Tibial artery (tissue), 4 donors: Measurements from ENCODE around the gene CUTC.

ENCODE experiments used
- DNase-seq, 2 donors: peaks; one replicate each; pipeline ENCODE4 v3.0.0-alpha.2; 2019
- H3K27ac ChIP-seq, 2 donors: fragments of 200-600 bp; sonication (generic) in 1 of 2; 1 replicate in 1 of 2; 2 replicates in 1 of 2; pipeline ENCODE4 v1.5.1; 2018 to 2019; ENCODE audit warnings: mild to moderate bottlenecking in 1 of 2
- H3K27me3 ChIP-seq, 2 donors: fragments of 200-600 bp; sonication (generic) in 1 of 2; one replicate each; pipeline versions ENCODE4 v1.5.1 to v1.6.0; 2016 to 2019
- H3K36me3 ChIP-seq, 3 donors: fragments of 200-600 bp; sonication (generic) in 2 of 3; one replicate each; pipeline ENCODE4 v1.5.1; 2016 to 2019; ENCODE audit warnings: mild to moderate bottlenecking in 2 of 3
- H3K4me1 ChIP-seq, 4 donors: fragments of 200-600 bp; sonication (generic) in 2 of 4; 1 replicate in 3 of 4; 2 replicates in 1 of 4; pipeline ENCODE4 v1.5.1; 2016 to 2019
- H3K4me3 ChIP-seq, 2 donors: fragments of 200-600 bp; sonication (generic) in 1 of 2; 1 replicate in 1 of 2; 2 replicates in 1 of 2; pipeline ENCODE4 v1.5.1; 2018 to 2019; ENCODE audit warnings: mild to moderate bottlenecking in 2 of 2
- H3K9me3 ChIP-seq, 3 donors: fragments of 200-600 bp; sonication (generic) in 1 of 3; one replicate each; pipeline ENCODE4 v1.5.1; 2016 to 2019
- CTCF ChIP-seq, 2 experiments: fragments of 200-600 bp in 1 of 2; fragments of 450-650 bp in 1 of 2; IDR thresholded peaks; one replicate each; pipeline ENCODE4 v1.5.1; 2017 to 2019; ENCODE audit warnings: antibody characterized with exemption in 2 of 2, mild to moderate bottlenecking in 1 of 2, moderate library complexity in 1 of 2
- intact Hi-C: fragments of 100-400 bp; cut with DNase I; formaldehyde crosslinking; loops from one replicate; pipeline ENCODE4 v1.15.0; 2023; ENCODE audit warnings: low total_unique reads

Gene CUTC

GRCh38 chr10:99777918-99778714 lies 46.1 kb downstream of the CUTC start:
- intact Hi-C loops: no loop called here
- H3K9me3 ChIP-seq: no peaks in the 10 kb centered on the region
- no peak overlapping the region for H3K4me3 ChIP-seq
- no peak overlapping the region for H3K27ac ChIP-seq
- no peak for DNase-seq
- H3K4me1 ChIP-seq: no peaks in the 10 kb centered on the region
- no peak for TF ChIP-seq CTCF (IDR thresholded peaks at IDR 0.05)
- no peaks in the 10 kb centered on the region for H3K27me3 ChIP-seq
- H3K36me3 ChIP-seq: no peaks in the 10 kb centered on the region

- Histone ChIP-seq H3K27me3 (no peaks in the 10 kb centered on the region), H3K9me3 (no peaks in the 10 kb centered on the region), H3K4me3 (no peak overlapping the region), H3K4me1 (peaks cover 0 to 5% (median 2%) of the 10 kb centered on the region in 4 donors), H3K27ac (no peak overlapping the region), H3K36me3 (no peaks in the 10 kb centered on the region)
- no peak for DNase-seq
- no peak for TF ChIP-seq CTCF (IDR thresholded peaks at IDR 0.05)
- intact Hi-C loops: no loop called here
Observed at GRCh38 chr10:99779335-99779734, 47.3 kb downstream of the CUTC start.

DNA sequence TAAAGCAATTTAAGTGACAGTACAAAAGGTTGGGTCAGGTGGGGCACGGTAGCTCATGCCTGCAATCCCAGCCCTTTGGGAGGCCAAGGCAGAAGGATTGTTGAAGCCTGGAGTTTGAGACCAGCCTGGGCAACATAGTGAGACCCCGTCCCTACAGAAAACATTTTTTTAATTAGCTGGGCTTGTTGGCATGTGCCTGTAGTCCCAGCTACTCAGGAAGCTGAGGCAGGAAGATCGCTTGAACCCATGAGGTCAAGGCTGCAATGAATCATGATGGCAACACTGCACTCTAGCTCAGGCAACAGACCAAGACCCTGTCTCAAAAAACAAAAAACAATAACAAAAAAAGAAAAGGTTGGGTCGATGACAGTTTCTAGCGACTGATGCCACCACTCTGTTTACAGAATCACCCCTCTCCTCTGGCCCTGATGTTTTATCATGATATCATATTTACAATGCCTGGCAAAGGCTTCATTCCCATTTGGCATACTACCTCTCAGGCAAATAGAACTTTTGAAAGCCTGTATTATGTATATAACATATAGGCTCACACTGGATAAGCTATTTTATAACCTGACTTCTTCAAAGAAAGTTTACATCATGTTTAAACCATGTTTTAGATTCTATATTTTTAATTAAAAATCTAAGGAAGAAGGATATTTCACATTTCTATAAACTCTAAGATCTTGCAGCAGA lies 49.8 kb downstream of the CUTC start:
- peaks cover 0 to 9% (median 3%) of the 10 kb centered on the region in 4 donors for H3K4me1 ChIP-seq
- DNase-seq: no peak
- TF ChIP-seq CTCF (IDR thresholded peaks at IDR 0.05): no peak

DNA sequence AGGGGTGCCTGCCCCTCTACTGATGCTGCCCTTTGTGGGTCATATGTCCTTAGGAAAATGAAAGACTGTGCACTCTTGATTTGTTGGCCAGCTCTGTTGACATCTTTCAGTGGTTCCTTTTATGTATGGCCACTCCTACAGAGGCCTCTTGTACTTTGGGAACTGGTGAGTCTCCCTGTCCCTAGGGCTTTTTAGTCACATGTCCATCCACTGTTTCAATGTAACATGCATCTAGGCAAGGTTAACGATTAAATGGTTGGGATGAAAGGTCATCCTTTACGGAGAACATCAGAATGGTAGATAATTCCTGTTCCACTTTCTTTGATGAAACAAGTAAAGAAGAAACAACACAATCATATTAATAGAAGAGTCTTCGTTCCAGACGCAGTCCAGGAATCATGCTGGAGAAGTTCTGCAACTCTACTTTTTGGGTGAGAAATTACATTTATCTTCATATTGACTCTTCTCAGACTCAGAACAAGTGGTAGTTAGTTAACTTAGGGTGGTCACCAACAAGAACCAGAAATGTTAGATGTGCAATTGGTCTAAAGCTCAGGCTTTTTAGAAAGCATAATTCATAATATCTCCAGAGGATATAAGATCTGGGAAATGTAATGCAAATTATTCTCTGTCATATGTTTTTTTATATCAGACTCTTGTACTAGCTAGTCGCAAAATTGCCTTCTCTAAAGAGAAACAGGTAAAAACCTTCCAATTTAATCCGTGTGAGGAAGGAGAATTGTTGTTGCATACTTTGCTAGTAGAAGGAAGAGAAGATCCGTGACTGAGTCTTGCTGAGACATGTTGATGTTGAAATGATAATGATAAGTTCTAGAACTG lies 50.6 kb downstream of the CUTC start, which contains the start of gene ABCC2:
Gene ABCC2, plus strand, starts transcription at position 194 of the 840 bp plus-strand sequence. Its CDS starts 205 bp downstream, at position 399.
- H3K36me3 ChIP-seq: no peaks in the 10 kb centered on the region
- no peak for TF ChIP-seq CTCF (IDR thresholded peaks at IDR 0.05)
- no peaks in the 10 kb centered on the region for H3K27me3 ChIP-seq
- no peak within 1 kb of the TSS for H3K27ac ChIP-seq
- H3K4me3 ChIP-seq: no peak within 1 kb of the TSS
- no peaks in the 10 kb centered on the region for H3K9me3 ChIP-seq
- no peak for DNase-seq
- intact Hi-C loops: no loop called here
- H3K4me1 ChIP-seq: peaks cover 0 to 9% (median 3%) of the 10 kb centered on the region in 4 donors

More for the DNA sequence above, 49.8 kb downstream of the CUTC start:
- H3K27ac ChIP-seq: no peak overlapping the region
- intact Hi-C loops: no loop called here
- no peaks in the 10 kb centered on the region for H3K27me3 ChIP-seq
- H3K4me3 ChIP-seq: no peak overlapping the region
- H3K36me3 ChIP-seq: no peaks in the 10 kb centered on the region
- no peaks in the 10 kb centered on the region for H3K9me3 ChIP-seq

- DNase-seq: no peak
- no peaks in the 10 kb centered on the region for H3K9me3 ChIP-seq
- intact Hi-C loops: no loop called here
- no peaks in the 10 kb centered on the region for H3K36me3 ChIP-seq
- peaks cover 0 to 22% (median 4%) of the 10 kb centered on the region in 4 donors for H3K4me1 ChIP-seq
- TF ChIP-seq CTCF (IDR thresholded peaks at IDR 0.05): no peak
- no peak overlapping the region for H3K4me3 ChIP-seq
- no peak overlapping the region for H3K27ac ChIP-seq
- H3K27me3 ChIP-seq: no peaks in the 10 kb centered on the region
Observed at GRCh38 chr10:99784016-99784726, 52.1 kb downstream of the CUTC start.
